Endothelial cell of umbilical vein (primary cell): ENCODE results near the gene GSG1L. TPM values are rescaled to one million over a fixed set of nuclear protein-coding genes. Genes with fewer than 3 reads are reported as not detected.

ENCODE experiments used
- BruUV-seq: library from RNA; stranded (reverse); fragments of 400-500 nt; replicated peaks from 2 replicates; lab custom pipeline; 2021; lab: Mats Ljungman, UMichigan
- CTCF ChIA-PET: fragments of 300-600, 350-600 bp; sonication (Branson Sonifier 250); formaldehyde crosslinking; loops from one replicate; lab custom pipeline; 2021; ENCODE audit warnings: antibody characterized with exemption, inconsistent platforms; lab: Charles Lee
- POLR2A ChIA-PET: fragments of 300-600, 350-600 bp; sonication (Branson Sonifier 250); formaldehyde crosslinking; loops from one replicate; lab custom pipeline; 2021; ENCODE audit warnings: antibody characterized with exemption, inconsistent platforms; lab: Charles Lee
- DNase-seq: peaks from one replicate; pipeline ENCODE4 v3.0.0-alpha.2; 2011; ENCODE audit warnings: low read depth, low spot score
- FAIRE-seq: peaks from 2 replicates; lab custom pipeline; 2011; peaks lifted over from hg19 to GRCh38; lab: Jason Lieb, UNC
- H2AFZ ChIP-seq: 2 replicates; pipeline ENCODE4 v1.6.0; 2012; ENCODE audit warnings: low read depth, low read length, control low read depth, inconsistent platforms
- H3K27ac ChIP-seq: 2 replicates; pipeline ENCODE4 v1.5.1; 2011; ENCODE audit warnings: low read depth, mild to moderate bottlenecking, control low read depth, low read length, moderate library complexity; ENCODE audit not compliant: insufficient read depth
- H3K27me3 ChIP-seq, 2 experiments: 2 replicates each; pipeline versions ENCODE4 v1.6.0 to v1.6.1; 2011; ENCODE audit warnings: low read length in 2 of 2, mixed read lengths in 1 of 2; ENCODE audit not compliant: control insufficient read depth in 2 of 2, insufficient read depth in 2 of 2
- H3K36me3 ChIP-seq, 2 experiments: 2 replicates in 1 of 2; 3 replicates in 1 of 2; pipeline ENCODE4 v1.5.1; 2011; ENCODE audit warnings: low read length in 2 of 2, mild to moderate bottlenecking in 1 of 2, moderate library complexity in 1 of 2; ENCODE audit not compliant: control insufficient read depth in 2 of 2, insufficient read depth in 2 of 2; ENCODE audit errors: extremely low read depth in 1 of 2
- H3K4me1 ChIP-seq: 3 replicates; pipeline ENCODE4 v1.5.1; 2011; ENCODE audit warnings: mild to moderate bottlenecking, low read length; ENCODE audit not compliant: control insufficient read depth, insufficient read depth; ENCODE audit errors: extremely low read depth
- H3K4me2 ChIP-seq: 2 replicates; pipeline ENCODE4 v1.6.1; 2011; ENCODE audit warnings: low read length, control low read depth, mixed read lengths; ENCODE audit not compliant: insufficient read depth
- H3K4me3 ChIP-seq, 3 experiments: fragments of 200-600 bp in 1 of 3; sonication (generic), shearing (Covaris generic) in 1 of 3; replicated peaks in 1 of 3; 2 replicates each; pipeline ENCODE4 v1.5.1; 2011 to 2016; ENCODE audit warnings: control low read depth in 3 of 3, low read length in 3 of 3, mild to moderate bottlenecking in 2 of 3, inconsistent platforms in 1 of 3, low read depth in 1 of 3, moderate library complexity in 1 of 3; ENCODE audit not compliant: insufficient read depth in 1 of 3
- H3K79me2 ChIP-seq: 2 replicates; pipeline ENCODE4 v1.6.0; 2012; ENCODE audit warnings: low read length, inconsistent platforms; ENCODE audit not compliant: control insufficient read depth, insufficient read depth
- H3K9ac ChIP-seq: replicated peaks from 2 replicates; pipeline ENCODE3; 2011; ENCODE audit warnings: low read length, control low read depth; ENCODE audit not compliant: insufficient read depth; ENCODE audit errors: extremely low read depth
- H3K9me1 ChIP-seq: replicated peaks from 3 replicates; pipeline ENCODE4 v1.6.0; 2011; ENCODE audit warnings: mild to moderate bottlenecking, low read length; ENCODE audit not compliant: control insufficient read depth, insufficient read depth; ENCODE audit errors: extremely low read depth
- H3K9me3 ChIP-seq: replicated peaks from 2 replicates; pipeline ENCODE4 v1.5.1; 2012; ENCODE audit warnings: low read length, inconsistent platforms; ENCODE audit not compliant: control insufficient read depth, insufficient read depth
- H4K20me1 ChIP-seq: replicated peaks from 2 replicates; pipeline ENCODE3; 2011; ENCODE audit warnings: mild to moderate bottlenecking, low read length; ENCODE audit not compliant: control insufficient read depth, insufficient read depth; ENCODE audit errors: extremely low read depth
- EZH2 ChIP-seq: IDR thresholded peaks from 2 replicates; pipeline ENCODE4 v1.6.1; 2012; ENCODE audit warnings: borderline replicate concordance, low read depth, mild to moderate bottlenecking, moderate library complexity, low read length, inconsistent platforms; ENCODE audit not compliant: severe bottlenecking
- FOS ChIP-seq: IDR thresholded peaks from 2 replicates; pipeline ENCODE4 v1.6.1; 2011; ENCODE audit warnings: mild to moderate bottlenecking, low read length, moderate library complexity, borderline replicate concordance; ENCODE audit not compliant: insufficient read depth
- GATA2 ChIP-seq: IDR thresholded peaks from 2 replicates; pipeline ENCODE4 v1.7.0; 2011; ENCODE audit warnings: low read depth, mild to moderate bottlenecking, moderate library complexity, mixed read lengths, low read length; ENCODE audit not compliant: insufficient read length, insufficient read depth
- JUN ChIP-seq: IDR thresholded peaks from 2 replicates; pipeline ENCODE4 v1.6.1; 2011; ENCODE audit warnings: borderline replicate concordance, low read depth; ENCODE audit not compliant: insufficient read length, insufficient read depth
- MYC ChIP-seq: IDR thresholded peaks from one replicate; pipeline ENCODE4 v1.6.1; 2011; ENCODE audit warnings: mild to moderate bottlenecking, low read depth, low read length
- POLR2A ChIP-seq: IDR thresholded peaks from 2 replicates; pipeline ENCODE4 v1.6.1; 2012; ENCODE audit warnings: low read depth, mild to moderate bottlenecking, control low read depth, low read length
- POLR2AphosphoS5 ChIP-seq: IDR thresholded peaks from 2 replicates; pipeline ENCODE4 v1.6.1; 2012; ENCODE audit warnings: low read depth, mild to moderate bottlenecking, control low read depth, low read length, moderate library complexity; ENCODE audit not compliant: insufficient read depth
- dilution Hi-C: fragments of 300-500 bp; cut with MboI; formaldehyde crosslinking; loops from one replicate; pipeline ENCODE4 v1.15.0; 2019; ENCODE audit warnings: low sequenced_read_pairs; ENCODE audit not compliant: extremely low pct_ligation_motif_present
- intact Hi-C: fragments of 100-400 bp; cut with micrococcal nuclease; formaldehyde crosslinking; loops from one replicate; pipeline ENCODE4 v1.10.0; 2022
- polyA plus RNA-seq, 4 experiments: library from polyadenylated mRNA; depleted of rRNA in 3 of 4; stranded (reverse) in 3 of 4; unstranded in 1 of 4; fragments of >200 nt; gene quantifications; 2 replicates each; pipeline versions ENCODE4 v1.2.1 to v1.2.3, GENCODE V29; 2011 to 2012; ENCODE audit warnings: missing spikeins in 1 of 4
- total RNA-seq: library from RNA; stranded (reverse); gene quantifications from 2 replicates; pipeline ENCODE4 v1.2.3, GENCODE V29; 2021
- TF ChIP-seq, protein P1 (sequence below): IDR thresholded peaks from 2 replicates; pipeline ENCODE4 v1.6.1; 2011; ENCODE audit not compliant: insufficient read depth, insufficient read length
- TF ChIP-seq, protein P2 (sequence below), 2 donors: IDR thresholded peaks; 1 replicate in 1 of 2; 2 replicates in 1 of 2; pipeline ENCODE4 v1.5.1; 2011; ENCODE audit warnings: low read length in 2 of 2, mild to moderate bottlenecking in 2 of 2, moderate library complexity in 2 of 2, control low read depth in 1 of 2, inconsistent platforms in 1 of 2, low read depth in 1 of 2; ENCODE audit not compliant: insufficient read depth in 1 of 2; ENCODE audit errors: extremely low read depth in 1 of 2

The GSG1L gene
- total and polyA plus RNA-seq, 2 donors (not counting 3 experiments of a cell fraction or from before 2014, with no cell fraction given), result 0.06 TPM; not detected in 1

DNA sequence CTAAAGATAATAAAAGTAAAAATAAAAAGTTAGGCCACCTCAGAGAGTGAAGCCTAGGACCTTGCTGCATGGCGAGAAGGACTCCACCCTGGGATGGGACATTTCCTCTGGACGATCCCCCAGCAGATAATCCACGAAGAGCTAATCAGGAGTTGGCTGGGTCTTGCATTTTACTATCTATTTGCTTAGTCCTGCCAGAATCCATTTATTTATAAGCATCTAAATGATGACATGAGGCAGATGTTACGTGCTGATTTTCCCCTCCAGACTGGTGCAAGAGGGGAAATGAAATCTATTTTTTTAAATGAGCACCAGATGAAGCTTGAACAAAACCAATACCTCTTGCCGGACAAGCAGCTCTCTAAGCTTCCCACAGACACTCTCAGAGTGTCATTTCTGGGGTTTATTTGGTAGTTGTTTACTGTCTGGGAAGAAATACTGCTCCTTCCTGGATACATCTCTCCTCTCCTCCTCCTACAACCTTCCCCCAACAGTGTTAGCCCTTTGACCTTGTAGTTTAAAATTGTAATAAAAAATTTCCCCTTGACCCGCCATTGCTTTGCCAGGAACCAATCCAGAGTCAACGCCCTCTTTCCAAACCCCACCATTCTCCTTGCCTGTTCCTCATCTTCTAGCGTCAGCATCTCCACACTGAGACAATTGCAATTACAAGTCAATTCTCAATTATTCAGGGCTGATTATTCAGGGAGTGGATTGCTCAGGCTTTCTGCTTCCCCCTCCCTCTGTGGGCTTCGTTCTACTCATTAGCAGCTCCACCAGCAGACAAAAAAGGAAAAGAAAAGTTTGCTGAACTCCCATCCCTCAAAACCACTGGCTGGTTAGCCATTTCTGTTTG, 63.0 kb downstream of the GSG1L start:
- no peak overlapping the region for H3K9ac ChIP-seq
- ChIA-PET POLR2A (no interaction called here), CTCF (no interaction called here)
- no peak for TF ChIP-seq MYC
- no peak for TF ChIP-seq FOS
- TF ChIP-seq, protein P1, sequence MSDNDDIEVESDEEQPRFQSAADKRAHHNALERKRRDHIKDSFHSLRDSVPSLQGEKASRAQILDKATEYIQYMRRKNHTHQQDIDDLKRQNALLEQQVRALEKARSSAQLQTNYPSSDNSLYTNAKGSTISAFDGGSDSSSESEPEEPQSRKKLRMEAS, result no peak
- TF ChIP-seq POLR2AphosphoS5, result no peak
- TF ChIP-seq JUN, result no peak
- TF ChIP-seq, protein P2, sequence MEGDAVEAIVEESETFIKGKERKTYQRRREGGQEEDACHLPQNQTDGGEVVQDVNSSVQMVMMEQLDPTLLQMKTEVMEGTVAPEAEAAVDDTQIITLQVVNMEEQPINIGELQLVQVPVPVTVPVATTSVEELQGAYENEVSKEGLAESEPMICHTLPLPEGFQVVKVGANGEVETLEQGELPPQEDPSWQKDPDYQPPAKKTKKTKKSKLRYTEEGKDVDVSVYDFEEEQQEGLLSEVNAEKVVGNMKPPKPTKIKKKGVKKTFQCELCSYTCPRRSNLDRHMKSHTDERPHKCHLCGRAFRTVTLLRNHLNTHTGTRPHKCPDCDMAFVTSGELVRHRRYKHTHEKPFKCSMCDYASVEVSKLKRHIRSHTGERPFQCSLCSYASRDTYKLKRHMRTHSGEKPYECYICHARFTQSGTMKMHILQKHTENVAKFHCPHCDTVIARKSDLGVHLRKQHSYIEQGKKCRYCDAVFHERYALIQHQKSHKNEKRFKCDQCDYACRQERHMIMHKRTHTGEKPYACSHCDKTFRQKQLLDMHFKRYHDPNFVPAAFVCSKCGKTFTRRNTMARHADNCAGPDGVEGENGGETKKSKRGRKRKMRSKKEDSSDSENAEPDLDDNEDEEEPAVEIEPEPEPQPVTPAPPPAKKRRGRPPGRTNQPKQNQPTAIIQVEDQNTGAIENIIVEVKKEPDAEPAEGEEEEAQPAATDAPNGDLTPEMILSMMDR (IDR thresholded peaks at IDR 0.05; ENCODE audit: extremely low read depth in 1 of 2, insufficient read depth in 1 of 2, low read depth in 1 of 2, low read length in 2 of 2), result no peak
- TF ChIP-seq GATA2, result no peak
- TF ChIP-seq POLR2A, result no peak
- no peak for TF ChIP-seq EZH2
- no peak overlapping the region for H3K27ac ChIP-seq
- BruUV-seq, result no TSS peak
- no peak overlapping the region for H3K4me3 ChIP-seq
- H3K9me1 ChIP-seq, result no peaks in the 10 kb centered on the region
- dilution Hi-C loops, result no loop called here
- H3K9me3 ChIP-seq, result no peaks in the 10 kb centered on the region
- H3K4me2 ChIP-seq, result no peak overlapping the region
- DNase-seq (no peak), FAIRE-seq (no peak)
- H3K79me2 ChIP-seq, result no peaks in the 10 kb centered on the region
- H3K36me3 ChIP-seq, result no peaks in the 10 kb centered on the region
- no peaks in the 10 kb centered on the region for H4K20me1 ChIP-seq
- intact Hi-C loops, result no loop called here
- no peak overlapping the region for H2AFZ ChIP-seq
- no peaks in the 10 kb centered on the region for H3K27me3 ChIP-seq
- no peaks in the 10 kb centered on the region for H3K4me1 ChIP-seq
